Activated T-cell treated with anti-CD3 and anti-CD28 coated beads, Interleukin-2, amount 50 U/mL, for 1 hour (primary cell): ENCODE data around the gene TSACC.
"Not testable (repeated sequence)": the region's sequence is repeated elsewhere in the genome, so short reads cannot be mapped to it uniquely, and the experiment has no call there.

Source experiments
- DNase-seq: peaks from one replicate; pipeline ENCODE4 v3.0.0-alpha.2; 2020

Gene TSACC

GRCh38 chr1:156347331-156347730 is 9.0 kb downstream of the TSACC start:
- DNase-seq, result no peak

GRCh38 chr1:156352481-156352880 is 14.2 kb downstream of the TSACC start:
- DNase-seq, result not testable (repeated sequence)

GRCh38 chr1:156356262-156356874 is 18.0 kb downstream of the TSACC start:
- no peak for DNase-seq

GRCh38 chr1:156356875-156357534 is 18.7 kb downstream of the TSACC start:
- DNase-seq, result peak; percentile 73

- no peak for DNase-seq
These were observed 19.7 kb downstream of the TSACC start for GRCh38 chr1:156357977-156358376.

GRCh38 chr1:156358641-156359040 is 20.3 kb downstream of the TSACC start:
- no peak for DNase-seq

GRCh38 chr1:156359249-156359648 is 20.9 kb downstream of the TSACC start:
- no peak for DNase-seq

- DNase-seq, result no peak
These were observed 21.6 kb downstream of the TSACC start for GRCh38 chr1:156359973-156360372.

GRCh38 chr1:156360534-156360933 is 22.2 kb downstream of the TSACC start:
- DNase-seq, result no peak

GRCh38 chr1:156365754-156366153 is 27.4 kb downstream of the TSACC start:
- no peak for DNase-seq

- no peak for DNase-seq
These were observed 28.2 kb downstream of the TSACC start for GRCh38 chr1:156366378-156367166.

- no peak for DNase-seq
These were observed 29.2 kb downstream of the TSACC start for GRCh38 chr1:156367383-156368156.

- DNase-seq, result no peak
These were observed 29.9 kb downstream of the TSACC start for GRCh38 chr1:156368157-156368658.

GRCh38 chr1:156368889-156369684 is 30.8 kb downstream of the TSACC start, which contains the start of gene RHBG:
Gene RHBG (plus strand): TSS chr1:156369211. CDS start chr1:156369250, 39 bp downstream.
- peak; percentile 34 for DNase-seq

GRCh38 chr1:156369685-156370286 is 31.5 kb downstream of the TSACC start:
- DNase-seq, result not testable (repeated sequence)

GRCh38 chr1:156371553-156372264 is 33.4 kb downstream of the TSACC start:
- DNase-seq, result no peak

- DNase-seq, result no peak
These were observed 33.9 kb downstream of the TSACC start for GRCh38 chr1:156372265-156372586.

GRCh38 chr1:156372876-156373275 is 34.5 kb downstream of the TSACC start:
- DNase-seq, result no peak

- DNase-seq, result no peak
These were observed 35.2 kb downstream of the TSACC start for GRCh38 chr1:156373546-156373945.

- no peak for DNase-seq
These were observed 37.8 kb downstream of the TSACC start for GRCh38 chr1:156376146-156376545.
